DOHH2 (cell line): ENCODE measurements around the gene ADGRF3.
"Not testable (repeated sequence)": the region's sequence is repeated elsewhere in the genome, so short reads cannot be mapped to it uniquely, and the experiment has no call there.

Experiments
- H3F3A ChIP-seq: fragments of 200-600 bp; sonication (generic), shearing (Covaris generic); 2 replicates; pipeline ENCODE4 v1.6.0; 2016; ENCODE audit warnings: antibody characterized with exemption, mild to moderate bottlenecking; ENCODE audit not compliant: control insufficient read depth, insufficient read depth
- H3K27ac ChIP-seq: fragments of 200-600 bp; sonication (generic); 2 replicates; pipeline ENCODE4 v1.5.1; 2014; ENCODE audit warnings: low read depth, mild to moderate bottlenecking, low read length, moderate library complexity
- H3K27me3 ChIP-seq: fragments of 200-600 bp; sonication (generic); 2 replicates; pipeline ENCODE4 v1.6.1; 2014; ENCODE audit warnings: mild to moderate bottlenecking, low read length, mixed read lengths; ENCODE audit not compliant: control insufficient read depth
- H3K36me3 ChIP-seq: fragments of 200-600 bp; sonication (generic); 2 replicates; pipeline ENCODE4 v1.6.1; 2014; ENCODE audit warnings: mild to moderate bottlenecking, low read length, moderate library complexity, mixed read lengths; ENCODE audit not compliant: control insufficient read depth
- H3K4me1 ChIP-seq: fragments of 200-600 bp; sonication (generic); 2 replicates; pipeline ENCODE4 v1.6.1; 2014; ENCODE audit warnings: mild to moderate bottlenecking, low read length, mixed read lengths; ENCODE audit not compliant: control insufficient read depth
- H3K4me2 ChIP-seq: fragments of 200-600 bp; sonication (generic); 2 replicates; pipeline ENCODE4 v1.6.0; 2014; ENCODE audit warnings: mild to moderate bottlenecking, low read length, moderate library complexity
- H3K4me3 ChIP-seq: fragments of 200-600 bp; sonication (generic); 2 replicates; pipeline ENCODE4 v1.5.1; 2014; ENCODE audit warnings: mild to moderate bottlenecking, low read length, mixed read lengths
- H3K79me2 ChIP-seq: fragments of 200-600 bp; sonication (generic); 2 replicates; pipeline ENCODE4 v1.6.1; 2014; ENCODE audit warnings: mild to moderate bottlenecking, low read length, mixed read lengths; ENCODE audit not compliant: control insufficient read depth
- H3K9me2 ChIP-seq: fragments of 200-600 bp; sonication (generic); replicated peaks from 2 replicates; pipeline ENCODE4 v1.6.1; 2014; ENCODE audit warnings: mild to moderate bottlenecking, low read length, mixed read lengths; ENCODE audit not compliant: control insufficient read depth
- H3K9me3 ChIP-seq: fragments of 200-600 bp; sonication (generic); 2 replicates; pipeline ENCODE4 v1.6.1; 2014; ENCODE audit warnings: antibody characterized with exemption, low read length, mixed read lengths; ENCODE audit not compliant: control insufficient read depth, insufficient read depth
- H4K20me1 ChIP-seq: fragments of 200-600 bp; sonication (generic); 2 replicates; pipeline ENCODE4 v1.6.0; 2014; ENCODE audit warnings: low read depth, mild to moderate bottlenecking, antibody characterized with exemption, low read length, moderate library complexity; ENCODE audit not compliant: control insufficient read depth, insufficient read depth
- EZH2phosphoT487 ChIP-seq: fragments of 200-600 bp; sonication (generic); IDR thresholded peaks from 2 replicates; pipeline ENCODE4 v1.6.1; 2017; ENCODE audit warnings: borderline replicate concordance, mild to moderate bottlenecking, antibody characterized with exemption, low read length, moderate library complexity, mixed read lengths
- TF ChIP-seq, protein P1 (sequence below): fragments of 200-600 bp; sonication (generic); IDR thresholded peaks from one replicate; pipeline ENCODE4 v1.5.1; 2014; ENCODE audit warnings: antibody characterized with exemption, mild to moderate bottlenecking, low read depth, low read length; ENCODE audit not compliant: poor library complexity, severe bottlenecking

ADGRF3 gene

DNA sequence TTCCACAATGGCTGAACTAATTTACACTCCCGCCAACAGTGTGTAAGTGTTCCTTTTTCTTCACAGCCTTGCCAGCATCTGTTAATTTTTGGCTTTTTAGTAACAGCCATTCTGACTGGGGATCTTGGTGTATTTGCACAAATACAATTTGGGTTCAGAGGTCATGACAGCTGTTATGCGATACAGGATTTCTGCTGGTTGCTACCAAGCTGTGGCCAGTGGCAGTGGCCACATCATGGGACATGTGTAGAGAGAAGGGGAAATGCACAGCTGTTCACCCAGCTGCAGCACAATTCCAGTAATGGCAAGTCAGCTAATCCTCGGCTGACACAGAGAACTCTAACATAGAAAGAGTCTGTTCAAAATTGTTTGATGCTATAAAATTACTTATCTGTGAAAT, 21.7 kb downstream of the ADGRF3 start:
- no peaks in the 10 kb centered on the region for H3K9me2 ChIP-seq
- H3K4me3 ChIP-seq, result no peak overlapping the region
- no peaks in the 10 kb centered on the region for H3K9me3 ChIP-seq
- H3K4me1 ChIP-seq, result no peaks in the 10 kb centered on the region
- no peaks in the 10 kb centered on the region for H3F3A ChIP-seq
- no peaks in the 10 kb centered on the region for H3K36me3 ChIP-seq
- no peaks in the 10 kb centered on the region for H4K20me1 ChIP-seq
- H3K79me2 ChIP-seq, result no peaks in the 10 kb centered on the region
- H3K4me2 ChIP-seq, result no peak overlapping the region
- H3K27ac ChIP-seq, result no peak overlapping the region
- no peak for TF ChIP-seq EZH2phosphoT487
- TF ChIP-seq, protein P1, sequence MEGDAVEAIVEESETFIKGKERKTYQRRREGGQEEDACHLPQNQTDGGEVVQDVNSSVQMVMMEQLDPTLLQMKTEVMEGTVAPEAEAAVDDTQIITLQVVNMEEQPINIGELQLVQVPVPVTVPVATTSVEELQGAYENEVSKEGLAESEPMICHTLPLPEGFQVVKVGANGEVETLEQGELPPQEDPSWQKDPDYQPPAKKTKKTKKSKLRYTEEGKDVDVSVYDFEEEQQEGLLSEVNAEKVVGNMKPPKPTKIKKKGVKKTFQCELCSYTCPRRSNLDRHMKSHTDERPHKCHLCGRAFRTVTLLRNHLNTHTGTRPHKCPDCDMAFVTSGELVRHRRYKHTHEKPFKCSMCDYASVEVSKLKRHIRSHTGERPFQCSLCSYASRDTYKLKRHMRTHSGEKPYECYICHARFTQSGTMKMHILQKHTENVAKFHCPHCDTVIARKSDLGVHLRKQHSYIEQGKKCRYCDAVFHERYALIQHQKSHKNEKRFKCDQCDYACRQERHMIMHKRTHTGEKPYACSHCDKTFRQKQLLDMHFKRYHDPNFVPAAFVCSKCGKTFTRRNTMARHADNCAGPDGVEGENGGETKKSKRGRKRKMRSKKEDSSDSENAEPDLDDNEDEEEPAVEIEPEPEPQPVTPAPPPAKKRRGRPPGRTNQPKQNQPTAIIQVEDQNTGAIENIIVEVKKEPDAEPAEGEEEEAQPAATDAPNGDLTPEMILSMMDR, result no peak
- H3K27me3 ChIP-seq, result peaks cover 7% of the 10 kb centered on the region; the same call in 1 of the 2 replicates

DNA sequence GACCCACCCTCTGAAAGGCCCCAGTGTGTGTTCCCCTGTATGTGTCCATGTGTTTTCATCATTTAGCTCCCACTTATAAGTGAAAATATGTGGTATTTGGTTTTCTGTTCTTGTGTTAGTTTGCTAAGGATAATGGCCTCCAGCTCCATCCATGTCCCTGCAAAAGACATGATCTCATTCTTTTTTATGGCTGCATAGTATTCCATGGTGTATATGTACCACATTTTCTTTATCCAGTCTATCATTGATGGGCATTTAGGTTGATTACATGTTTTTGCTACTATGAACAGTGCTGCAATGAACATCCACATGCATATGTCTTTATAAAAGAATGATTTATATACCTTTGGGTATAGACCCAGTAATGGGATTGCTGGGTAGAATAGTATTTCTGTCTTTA, 22.1 kb downstream of the ADGRF3 start:
- H3F3A ChIP-seq, H3K27me3 ChIP-seq, H3K9me3 ChIP-seq, H3K4me3 ChIP-seq, H4K20me1 ChIP-seq, H3K9me2 ChIP-seq, H3K4me2 ChIP-seq, H3K36me3 ChIP-seq, H3K79me2 ChIP-seq, H3K4me1 ChIP-seq, H3K27ac ChIP-seq: not testable (repeated sequence)

- H3K4me1 ChIP-seq, result no peaks in the 10 kb centered on the region
- no peaks in the 10 kb centered on the region for H3K36me3 ChIP-seq
- no peaks in the 10 kb centered on the region for H4K20me1 ChIP-seq
- no peaks in the 10 kb centered on the region for H3K9me2 ChIP-seq
- H3K27ac ChIP-seq, result no peak overlapping the region
- H3K4me3 ChIP-seq, result no peak overlapping the region
- no peaks in the 10 kb centered on the region for H3K9me3 ChIP-seq
- no peaks in the 10 kb centered on the region for H3F3A ChIP-seq
- no peaks in the 10 kb centered on the region for H3K79me2 ChIP-seq
- H3K4me2 ChIP-seq, result no peak overlapping the region
- peaks cover 10% of the 10 kb centered on the region for H3K27me3 ChIP-seq
- TF ChIP-seq EZH2phosphoT487, result no peak
- TF ChIP-seq, protein P1, result no peak
Observed at GRCh38 chr2:26318950-26319349, 27.6 kb downstream of the ADGRF3 start.

DNA sequence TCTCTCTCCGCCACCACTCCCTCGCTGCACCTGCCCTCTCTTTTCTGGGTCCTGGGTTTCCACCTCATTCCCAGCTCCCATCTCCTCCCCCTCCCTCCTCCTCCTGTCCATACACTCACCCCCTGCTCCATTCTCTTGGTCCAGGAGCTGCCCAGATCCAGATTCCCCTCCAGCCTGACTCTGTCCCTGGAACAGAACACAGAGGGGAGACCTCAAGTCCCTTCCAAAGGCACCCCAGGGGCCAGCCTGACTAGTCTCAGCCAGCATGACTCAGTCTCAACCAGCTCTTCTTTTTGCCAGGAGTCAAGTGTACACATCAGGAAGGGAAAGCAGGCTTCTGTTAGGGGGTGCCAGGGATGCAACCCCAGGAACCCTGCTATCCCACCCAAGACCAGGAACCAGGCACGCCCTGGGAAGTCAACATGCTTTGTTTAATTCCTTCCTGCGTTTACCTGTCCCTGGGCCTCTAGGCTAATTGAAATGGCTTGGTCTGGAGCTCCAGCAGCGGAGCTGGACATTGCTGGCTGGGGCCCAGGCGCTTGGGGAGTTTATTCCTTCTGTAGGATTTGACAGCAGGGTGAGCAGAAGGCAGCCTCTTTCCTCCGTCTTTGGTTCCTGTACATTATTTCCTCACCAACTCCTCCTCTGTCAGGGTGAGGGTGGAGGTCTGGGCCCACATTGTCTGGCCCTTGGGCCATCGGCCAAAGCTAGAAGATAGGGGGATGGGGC, 29.0 kb downstream of the ADGRF3 start:
- no peaks in the 10 kb centered on the region for H3F3A ChIP-seq
- H3K36me3 ChIP-seq, result no peaks in the 10 kb centered on the region
- no peak overlapping the region for H3K4me2 ChIP-seq
- no peaks in the 10 kb centered on the region for H3K9me2 ChIP-seq
- H3K4me1 ChIP-seq, result no peaks in the 10 kb centered on the region
- no peaks in the 10 kb centered on the region for H4K20me1 ChIP-seq
- no peak overlapping the region for H3K4me3 ChIP-seq
- TF ChIP-seq, protein P1, result no peak
- no peak for TF ChIP-seq EZH2phosphoT487
- peaks cover 10% of the 10 kb centered on the region for H3K27me3 ChIP-seq
- no peaks in the 10 kb centered on the region for H3K9me3 ChIP-seq
- H3K27ac ChIP-seq, result no peak overlapping the region
- H3K79me2 ChIP-seq, result no peaks in the 10 kb centered on the region
